Left kidney (tissue), 2 donors: ENCODE results near the gene OR3A3. TPM values are rescaled to one million over a fixed set of nuclear protein-coding genes. Genes with fewer than 3 reads are reported as not detected.

ENCODE experiments used
- DNase-seq: peaks from one replicate; pipeline ENCODE4 v3.0.0-alpha.2; 2013
- polyA plus RNA-seq: library from polyadenylated mRNA; unstranded; fragments of 120-200 nt; gene quantifications from one replicate; pipeline ENCODE4 v1.2.1, GENCODE V29; 2013; ENCODE audit not compliant: insufficient read length

The OR3A3 gene
- polyA plus RNA-seq, 1 donor, result 0.10 TPM

- DNase-seq, result no peak
Observed at GRCh38 chr17:3472137-3472536, 61.0 kb downstream of the OR3A3 start.

Other genes with a start within 250 kb of the OR3A3 start
- gene OR1A2, start 213.9 kb upstream of the OR3A3 start, polyA plus RNA-seq, result not detected
- gene OR1A1, start 203.7 kb upstream of the OR3A3 start, polyA plus RNA-seq, result 0.08 TPM
- 0.08 TPM for gene OR3A1, start 113.0 kb upstream of the OR3A3 start, polyA plus RNA-seq
- gene OR3A2, start 25.1 kb upstream of the OR3A3 start, polyA plus RNA-seq, result 0.70 TPM
- not detected for gene OR1E1, start 13.0 kb upstream of the OR3A3 start, polyA plus RNA-seq
- not detected for gene OR1E2, start 22.5 kb downstream of the OR3A3 start, polyA plus RNA-seq
- gene SPATA22, start 60.4 kb downstream of the OR3A3 start, polyA plus RNA-seq, result 0.15 TPM
- 33.2 TPM for gene ASPA, start 64.6 kb downstream of the OR3A3 start, polyA plus RNA-seq
- gene TRPV3, start 146.4 kb downstream of the OR3A3 start, polyA plus RNA-seq, result 1.1 TPM
- gene TRPV1, start 198.0 kb downstream of the OR3A3 start, polyA plus RNA-seq, result 13.0 TPM
- 18.7 TPM for gene SHPK, start 224.9 kb downstream of the OR3A3 start, polyA plus RNA-seq
- gene CTNS, start 225.4 kb downstream of the OR3A3 start, polyA plus RNA-seq, result 23.3 TPM